Measurements from ENCODE around the gene RCN1. TPM values are rescaled to one million over a fixed set of nuclear protein-coding genes. Genes with fewer than 3 reads are reported as not detected.

Gene RCN1
- total and polyA plus RNA-seq, 2 of the 8 experiments (the other 6 are each of a cell fraction or from before 2014, with no cell fraction given), result 45.1 to 123 TPM

Small RNA genes lying within 50 kb of the gene (small RNA-seq; reads per million reads assigned to genes)
- not detected for gene RF00012 (ENCODE audit: insufficient read depth)

Measured in H1 (cell line).